GM19035 (cell line): ENCODE data around the gene TBC1D23.
"Not testable (repeated sequence)": the region's sequence is repeated elsewhere in the genome, so short reads cannot be mapped to it uniquely, and the experiment has no call there.

Experiments
- ATAC-seq: cut with Tn5 transposase; IDR thresholded peaks from one replicate; pipeline ENCODE4 v1.9.1; 2021; ENCODE audit not compliant: unreplicated experiment

The TBC1D23 gene

DNA sequence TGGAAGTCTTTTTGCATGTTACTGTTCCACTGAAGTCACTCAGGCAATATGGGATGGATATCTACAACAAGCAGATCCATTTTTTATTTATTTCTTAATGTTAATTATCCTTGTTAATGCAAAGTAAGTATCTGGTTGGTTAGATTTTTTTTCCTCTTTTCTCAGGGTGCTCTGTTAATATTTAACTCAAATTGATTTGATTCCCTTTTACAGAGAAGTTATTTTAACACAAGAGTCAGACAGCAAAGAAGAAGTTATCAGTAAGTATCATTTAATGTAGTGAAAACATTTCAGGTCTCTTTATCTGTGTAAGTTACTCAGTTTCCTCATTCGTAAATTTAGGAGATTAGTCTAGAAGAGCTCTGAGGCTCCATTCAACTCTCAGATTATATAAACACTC is 34.3 kb downstream of the TBC1D23 start:
- ATAC-seq, result no peak

DNA sequence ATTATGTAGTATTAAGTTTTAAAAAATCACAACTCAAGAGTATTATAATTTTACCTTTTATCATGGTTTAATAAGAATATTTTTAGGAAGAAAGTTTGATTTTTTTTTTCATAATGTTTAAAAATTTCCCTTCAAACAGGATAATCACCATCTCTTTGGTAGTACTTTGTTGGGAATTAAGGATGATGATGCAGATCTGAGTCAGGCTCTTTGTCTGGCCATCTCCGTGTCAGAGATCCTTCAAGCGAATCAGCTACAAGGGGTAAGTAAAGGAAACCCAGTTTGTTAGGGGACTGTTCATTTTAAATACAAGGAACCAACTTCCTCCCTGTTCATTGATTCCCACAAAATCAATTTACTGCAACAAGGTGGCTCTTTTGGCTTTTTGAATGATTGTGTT is 37.0 kb downstream of the TBC1D23 start:
- ATAC-seq, result no peak

DNA sequence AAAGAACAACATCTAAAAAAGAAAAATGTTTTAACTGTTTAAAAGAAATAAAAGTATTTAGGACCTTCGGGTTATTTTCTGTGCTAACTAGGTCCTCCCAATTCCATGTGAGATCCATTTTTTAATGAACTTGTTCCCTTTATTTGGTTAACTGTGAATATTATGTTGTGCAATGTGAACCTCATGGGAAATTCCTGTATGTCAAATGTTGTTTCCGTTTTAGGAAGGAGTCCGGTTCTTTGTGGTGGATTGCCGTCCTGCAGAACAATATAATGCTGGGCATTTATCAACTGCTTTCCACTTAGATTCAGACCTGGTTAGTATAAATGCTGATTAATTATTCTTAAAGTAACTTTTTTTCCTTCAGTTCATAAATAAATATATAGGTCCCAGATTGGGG is 38.2 kb downstream of the TBC1D23 start:
- ATAC-seq, result no peak

- ATAC-seq, result no peak
These were observed 45.9 kb downstream of the TBC1D23 start for GRCh38 chr3:100306695-100307094.

DNA sequence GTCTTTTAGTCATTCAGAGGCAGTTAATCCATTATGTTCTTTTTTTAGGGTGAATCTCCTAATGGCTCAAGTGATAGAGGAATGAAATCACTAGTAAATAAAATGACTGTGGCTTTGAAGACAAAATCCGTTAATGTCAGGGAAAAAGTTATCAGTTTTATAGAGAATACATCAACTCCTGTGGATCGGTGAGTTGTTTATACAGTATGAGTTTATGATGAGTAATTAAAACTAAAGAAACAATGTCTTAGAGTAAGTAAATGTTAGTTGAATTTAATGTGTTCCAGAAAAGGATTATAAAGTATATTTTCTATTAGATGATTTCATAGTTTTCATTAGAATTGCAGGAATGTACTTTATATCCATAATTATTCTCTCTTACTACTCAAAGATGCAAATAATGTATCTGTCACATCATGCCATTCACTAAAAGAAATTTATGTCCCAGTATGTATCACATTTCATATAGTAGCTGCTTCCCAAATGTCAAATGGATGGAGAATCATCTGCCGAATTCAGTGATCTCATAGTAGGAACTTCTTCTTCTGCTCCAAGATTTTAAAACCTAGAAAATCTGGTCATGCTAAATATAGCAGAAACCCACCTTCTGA is 49.7 kb downstream of the TBC1D23 start:
- no peak for ATAC-seq

DNA sequence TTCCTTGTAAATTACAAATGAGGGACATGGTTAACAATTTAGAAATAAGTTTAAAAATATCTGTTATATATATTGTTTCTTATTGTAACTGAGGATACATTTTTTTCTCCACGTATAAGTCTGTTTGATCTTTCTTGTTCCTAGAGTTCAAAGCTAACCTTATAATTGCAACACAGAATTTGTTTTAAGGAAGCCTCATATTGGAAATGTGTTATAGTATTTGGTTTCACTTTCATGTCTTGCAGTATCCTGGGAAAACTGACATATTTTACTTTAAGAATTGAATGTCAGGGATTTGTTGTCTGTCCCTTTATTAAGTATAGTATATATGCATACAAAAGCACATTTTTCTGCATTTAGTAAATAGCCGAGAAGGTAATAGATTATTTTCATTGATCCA is 50.2 kb downstream of the TBC1D23 start:
- ATAC-seq, result no peak

- ATAC-seq, result peak; percentile 66
These were observed 55.9 kb downstream of the TBC1D23 start for GRCh38 chr3:100316641-100317069.

- peak; percentile 65 for ATAC-seq
These were observed 57.1 kb downstream of the TBC1D23 start for GRCh38 chr3:100317912-100318311.

DNA sequence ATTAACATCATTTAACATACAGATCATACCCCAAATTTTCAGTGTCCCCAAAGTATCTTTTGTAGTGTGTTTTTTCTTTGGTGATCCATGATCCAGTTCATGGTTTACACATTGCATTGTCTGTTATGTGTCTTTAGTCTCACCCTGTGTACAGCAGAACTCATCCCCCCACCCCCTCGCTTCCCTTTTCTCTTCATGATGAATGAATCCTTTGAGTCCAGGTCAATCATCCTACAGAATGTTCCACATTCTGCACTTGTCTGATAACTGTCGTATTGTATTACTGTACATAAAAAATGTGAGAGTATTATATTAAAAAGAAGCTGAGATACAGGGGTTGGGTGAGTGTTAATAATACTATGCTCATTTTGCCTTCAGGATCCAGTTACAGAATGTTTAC is 59.2 kb downstream of the TBC1D23 start:
- ATAC-seq, result no peak

GRCh38 chr3:100324044-100324443 is 63.3 kb downstream of the TBC1D23 start:
- no peak for ATAC-seq

DNA sequence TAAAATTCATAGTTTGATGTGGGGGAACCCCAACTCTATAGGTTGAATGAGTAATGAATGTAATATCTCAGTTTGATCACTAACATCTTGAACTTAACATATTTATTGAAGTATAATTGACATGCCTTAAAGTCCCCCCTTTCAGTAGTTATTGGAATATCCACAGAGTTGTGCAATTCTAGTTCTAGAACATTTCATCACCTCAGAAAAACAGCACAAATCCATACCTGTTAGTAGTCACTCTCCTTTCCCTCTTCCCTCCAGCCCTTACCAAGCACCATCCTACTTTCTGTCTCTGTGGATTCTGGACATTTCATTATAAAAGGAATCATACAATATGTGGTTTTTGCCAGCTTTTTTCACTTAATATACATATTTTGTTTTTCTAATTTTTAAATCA is 65.0 kb downstream of the TBC1D23 start:
- no peak for ATAC-seq

DNA sequence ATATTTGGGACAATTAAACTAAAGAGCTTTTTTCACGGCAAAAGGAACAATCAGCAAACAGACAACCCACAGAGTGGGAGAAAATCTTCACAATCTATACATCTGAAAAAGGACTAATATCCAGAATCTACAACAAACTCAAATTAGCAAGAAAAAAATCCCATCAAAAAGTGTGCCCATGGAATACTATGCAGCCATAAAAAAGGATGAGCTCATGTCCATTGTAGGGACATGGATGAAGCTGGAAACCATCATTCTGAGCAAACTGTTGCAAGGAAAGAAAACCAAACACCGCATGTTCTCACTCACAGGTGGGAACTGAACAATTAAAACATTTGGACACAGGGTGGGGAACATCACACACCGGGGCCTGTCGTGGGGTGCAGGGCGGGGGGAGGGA is 66.6 kb downstream of the TBC1D23 start:
- ATAC-seq, result not testable (repeated sequence)

- ATAC-seq, result no peak
These were observed 69.2 kb downstream of the TBC1D23 start for GRCh38 chr3:100329800-100330489.

DNA sequence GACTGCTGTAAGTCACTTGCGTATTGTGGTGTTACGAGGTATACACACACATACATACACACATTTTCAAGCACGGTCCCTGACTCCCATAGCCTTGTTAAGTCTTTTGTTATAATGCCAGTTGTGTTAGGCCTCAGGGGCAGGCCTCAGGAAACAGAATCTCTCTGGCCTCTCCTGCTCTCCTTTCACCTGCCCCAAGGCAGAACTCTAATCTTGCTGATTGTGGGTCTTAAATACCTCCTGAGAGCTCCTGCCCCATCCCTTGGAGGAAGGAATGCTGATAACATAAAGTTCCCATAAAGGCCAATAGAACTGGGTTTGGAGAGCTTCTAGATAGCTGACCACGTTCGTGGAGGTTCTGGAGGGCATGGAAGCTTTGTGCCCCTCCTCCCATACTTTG is 69.9 kb downstream of the TBC1D23 start:
- no peak for ATAC-seq

GRCh38 chr3:100331660-100332059 is 70.9 kb downstream of the TBC1D23 start:
- no peak for ATAC-seq

DNA sequence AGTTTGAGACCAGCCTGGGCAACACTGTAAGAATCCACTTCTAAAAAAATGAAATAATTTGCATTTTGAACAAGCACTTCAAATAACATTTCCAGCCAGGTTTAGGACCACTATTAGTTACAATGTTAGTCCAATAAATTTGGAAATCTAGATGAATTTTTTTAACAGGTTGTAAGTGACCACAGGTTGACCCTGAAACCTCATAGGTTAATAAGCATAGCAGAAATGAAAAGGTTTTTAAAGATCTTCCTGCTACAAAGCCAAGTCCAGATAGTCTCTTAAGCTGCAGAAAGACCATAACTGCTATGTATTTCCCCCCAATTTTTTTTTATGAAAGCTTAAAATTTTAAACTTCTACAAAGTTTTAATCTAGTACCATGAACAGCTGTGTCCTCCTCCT is 72.3 kb downstream of the TBC1D23 start:
- no peak for ATAC-seq

DNA sequence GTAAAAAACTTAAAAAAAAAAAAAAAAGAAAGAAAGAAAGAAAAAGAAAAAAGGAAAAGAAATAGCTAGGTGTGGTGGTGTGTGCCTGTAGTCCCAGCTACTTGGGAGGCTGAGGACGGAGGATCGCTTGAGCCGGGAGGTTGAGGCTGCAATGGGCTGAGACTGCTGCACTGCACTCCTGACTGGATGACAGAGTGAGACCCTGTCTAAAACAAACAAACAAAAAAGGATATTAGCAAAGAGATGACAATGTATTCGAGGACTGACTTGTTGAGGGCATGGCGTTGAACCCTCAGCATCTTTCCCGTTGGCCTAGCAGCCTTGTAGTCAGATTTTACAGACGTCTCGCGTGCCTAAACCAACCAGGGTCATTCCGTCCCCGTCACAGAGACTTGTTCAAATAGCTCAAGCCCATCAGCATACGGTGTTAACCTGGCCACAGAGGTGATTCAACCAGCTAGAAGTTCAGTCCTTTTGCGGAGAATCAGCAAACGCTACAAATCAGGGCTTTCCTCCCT is 73.2 kb downstream of the TBC1D23 start:
- ATAC-seq, result peak; percentile 31

GRCh38 chr3:100334488-100335351 is 73.9 kb downstream of the TBC1D23 start, which contains the start of gene NIT2:
NIT2 (plus strand) TSS chr3:100334757; CDS start chr3:100334792, 35 bp downstream.
- ATAC-seq, result peak; percentile 96

DNA sequence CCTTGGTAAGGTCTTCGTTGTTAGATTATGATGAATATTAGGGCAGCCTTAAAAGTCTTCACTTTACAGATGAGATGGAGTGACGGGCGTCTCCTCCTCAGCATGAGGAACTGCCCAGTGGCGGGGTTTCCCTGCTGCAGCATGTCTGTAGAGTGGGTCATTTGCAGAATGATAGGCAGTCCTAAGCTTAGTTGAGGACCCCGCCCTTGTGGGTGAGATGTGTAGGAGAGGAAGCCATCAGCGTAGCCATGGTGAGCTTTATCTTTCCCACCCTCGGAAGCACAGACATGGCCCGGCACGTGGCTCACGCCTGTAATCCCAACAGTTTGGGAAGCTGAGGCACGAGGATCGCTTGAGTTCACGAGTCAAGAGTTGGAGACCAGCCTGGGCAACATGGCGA is 74.6 kb downstream of the TBC1D23 start:
- ATAC-seq, result peak; percentile 48

- ATAC-seq, result not testable (repeated sequence)
These were observed 75.4 kb downstream of the TBC1D23 start for GRCh38 chr3:100336229-100336628.

- ATAC-seq, result no peak
These were observed 78.1 kb downstream of the TBC1D23 start for GRCh38 chr3:100338911-100339310.

- ATAC-seq, result no peak
These were observed 79.0 kb downstream of the TBC1D23 start for GRCh38 chr3:100339786-100340185.
